Upper lobe of left lung (tissue), 6 donors: ENCODE data around the gene MAPK8IP1. TPM values are rescaled to one million over a fixed set of nuclear protein-coding genes. Genes with fewer than 3 reads are reported as not detected.
A peak's percentile ranks its signal among the peaks of the same experiment; 100 is the strongest.

Source experiments
- ATAC-seq, 2 donors: fragments of 200-7000 bp; cut with Tn5 transposase; one replicate each; pipeline ENCODE4 v1.9.1; 2022; ENCODE audit warnings: mild to moderate bottlenecking in 2 of 2, moderate library complexity in 2 of 2; ENCODE audit not compliant: low FRiP score in 2 of 2
- DNase-seq, 2 donors: peaks; one replicate each; pipeline ENCODE4 v3.0.0-alpha.2; 2019 to 2020
- H3K27ac ChIP-seq, 4 donors: fragments of 200-600 bp; sonication (generic); one replicate each; pipeline ENCODE4 v1.5.1; 2016 to 2019
- H3K27me3 ChIP-seq, 4 donors: fragments of 200-600 bp; sonication (generic); one replicate each; pipeline ENCODE4 v1.5.1; 2017 to 2019
- H3K36me3 ChIP-seq, 4 donors: fragments of 200-600 bp; sonication (generic); one replicate each; pipeline ENCODE4 v1.5.1; 2016 to 2019
- H3K4me1 ChIP-seq, 4 donors: fragments of 200-600 bp; sonication (generic); one replicate each; pipeline ENCODE4 v1.5.1; 2018 to 2019
- H3K4me3 ChIP-seq, 4 donors: fragments of 200-600 bp; sonication (generic); one replicate each; pipeline ENCODE4 v1.5.1; 2017 to 2019; ENCODE audit warnings: mild to moderate bottlenecking in 2 of 4, moderate library complexity in 1 of 4
- H3K9me3 ChIP-seq, 4 donors: fragments of 200-600 bp; sonication (generic); one replicate each; pipeline ENCODE4 v1.5.1; 2018 to 2019
- CTCF ChIP-seq, 6 experiments: fragments of 450-650 bp in 4 of 6; fragments of 200-600 bp in 2 of 6; sonication (generic) in 2 of 6; IDR thresholded peaks; one replicate each; pipeline ENCODE4 v1.5.1; 2016 to 2019; ENCODE audit warnings: antibody characterized with exemption in 6 of 6
- EP300 ChIP-seq, 4 donors: sonication (generic); formaldehyde crosslinking; IDR thresholded peaks; one replicate each; pipeline ENCODE4 v1.5.1; 2017; ENCODE audit warnings: antibody characterized with exemption in 4 of 4, control low read depth in 2 of 4
- POLR2A ChIP-seq, 4 donors: fragments of 450-650 bp; IDR thresholded peaks; one replicate each; pipeline ENCODE4 v1.5.1; 2016 to 2017; ENCODE audit warnings: antibody characterized with exemption in 4 of 4, mild to moderate bottlenecking in 2 of 4
- POLR2AphosphoS5 ChIP-seq, 2 donors: sonication (generic); formaldehyde crosslinking; IDR thresholded peaks; one replicate each; pipeline ENCODE4 v1.5.1; 2017; ENCODE audit warnings: antibody characterized with exemption in 2 of 2
- whole genome bisulfite sequencing, 2 donors: methylation state at CpG; one replicate each; pipeline ENCODE4 v1.1.5; 2017 to 2018; 5-methylcytosine and 5-hydroxymethylcytosine counted together
- total RNA-seq, 6 donors: library from RNA; depleted of rRNA in 4 of 6; stranded (reverse); fragments of >200 nt in 4 of 6; gene quantifications; one replicate each; pipeline versions ENCODE4 v1.1.0 to v1.2.1, GENCODE V29; 2016 to 2021
- donor health status: DM: no; HTN: no; CAD: no; lungs with moderate emphysema.
- donor health status: DM: no; HTN: yes; CAD: no; lungs with severe emphysema.

Gene MAPK8IP1
- total RNA-seq, 6 donors from 2014 or later, result 2.1 to 16.0 (median 8.7) TPM

DNA sequence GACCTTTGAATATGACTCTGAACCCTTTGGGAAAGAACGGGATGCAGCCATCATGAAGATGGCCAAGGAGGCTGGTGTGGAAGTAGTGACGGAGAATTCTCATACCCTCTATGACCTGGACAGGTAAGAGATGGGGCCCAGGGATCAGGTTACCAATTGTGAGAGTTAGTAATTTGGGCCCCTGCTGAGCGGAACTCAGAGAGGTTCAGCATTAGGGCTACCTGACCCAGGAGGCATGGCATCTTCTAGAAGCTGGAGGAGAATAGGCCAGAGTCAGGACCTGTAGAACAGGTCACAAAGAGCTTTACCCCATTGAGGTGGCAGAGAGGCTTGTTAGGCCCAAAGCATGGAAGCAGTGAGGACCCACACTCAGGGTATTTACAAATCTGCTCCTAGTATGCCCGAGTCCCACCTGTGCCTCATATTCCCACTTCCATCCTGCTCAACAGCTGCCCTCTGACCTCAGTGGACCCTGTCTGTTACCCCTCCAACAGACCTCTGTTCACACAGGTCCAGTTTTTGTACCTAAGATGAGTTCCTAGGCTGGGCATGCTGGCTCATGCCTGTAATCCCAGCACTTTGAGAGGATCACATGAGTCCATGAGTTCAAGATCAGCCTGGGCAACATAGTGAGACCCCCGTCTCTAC, 26.6 kb upstream of the MAPK8IP1 start:
- peaks cover 46 to 69% (median 52%) of the 10 kb centered on the region in 4 donors for H3K4me1 ChIP-seq
- 69 to 81% methylated on average over 5 of the region's 5 CpGs for WGBS, 2 donors
- no peaks in the 10 kb centered on the region for H3K9me3 ChIP-seq
- ATAC-seq (no peak), DNase-seq (no peak)
- no peak overlapping the region for H3K4me3 ChIP-seq
- H3K27ac ChIP-seq, result peak overlapping the region; percentile 77 to 85 (median 79)
- TF ChIP-seq CTCF (IDR thresholded peaks at IDR 0.05) (no peak), EP300 (IDR thresholded peaks at IDR 0.05) (no peak), POLR2AphosphoS5 (IDR thresholded peaks at IDR 0.05) (no peak), POLR2A (IDR thresholded peaks at IDR 0.05) (no peak)
- H3K27me3 ChIP-seq, result no peaks in the 10 kb centered on the region
- peaks cover 24 to 73% (median 42%) of the 10 kb centered on the region in 4 donors for H3K36me3 ChIP-seq

DNA sequence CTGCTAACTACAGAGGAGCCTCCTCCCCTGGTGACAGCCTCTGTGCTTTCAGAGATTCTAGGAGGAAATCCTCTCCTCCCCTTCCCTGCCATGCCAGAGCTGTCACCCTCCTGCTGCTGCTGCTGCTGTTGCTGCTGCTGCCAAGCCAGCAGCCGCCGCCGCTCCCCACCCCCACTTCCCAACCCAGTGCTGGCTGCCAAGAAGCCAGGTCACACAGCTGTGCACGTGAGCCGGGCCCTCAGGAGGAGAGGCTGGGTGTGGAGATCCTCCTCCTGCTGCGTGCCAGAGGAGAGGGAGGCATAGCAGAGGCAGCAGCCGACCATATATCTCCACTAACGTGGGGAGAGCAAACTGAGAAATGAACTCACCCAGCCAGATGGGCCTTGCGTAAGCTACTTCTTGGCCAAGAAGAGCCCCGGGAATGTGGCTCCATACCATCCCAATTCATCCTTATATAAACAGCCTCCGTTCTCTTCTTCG, 25.8 kb upstream of the MAPK8IP1 start:
- ATAC-seq, result peak; percentile 83 to 92
- WGBS, 2 donors, result 18 to 35% methylated on average over 10 of the region's 12 CpGs
- DNase-seq, result peak; percentile 93 to 95
- peaks cover 33 to 81% (median 49%) of the 10 kb centered on the region in 4 donors for H3K36me3 ChIP-seq
- peak in 2 of 4 donors; percentile 21 to 41 for TF ChIP-seq POLR2A (IDR thresholded peaks at IDR 0.05)
- TF ChIP-seq EP300 (IDR thresholded peaks at IDR 0.05), result peak in 2 of 4 donors; percentile 67 to 95
- TF ChIP-seq POLR2AphosphoS5 (IDR thresholded peaks at IDR 0.05), result peak; percentile 78 to 92
- no peak for TF ChIP-seq CTCF (IDR thresholded peaks at IDR 0.05)
- H3K27me3 ChIP-seq, result no peaks in the 10 kb centered on the region
- H3K4me3 ChIP-seq, result no peak overlapping the region
- H3K4me1 ChIP-seq, result peaks cover 44 to 61% (median 51%) of the 10 kb centered on the region in 4 donors
- peak overlapping the region; percentile 77 to 85 (median 79) for H3K27ac ChIP-seq
- no peaks in the 10 kb centered on the region for H3K9me3 ChIP-seq

- H3K27ac ChIP-seq, result peak overlapping the region; percentile 77 to 85 (median 79)
- H3K36me3 ChIP-seq, result peaks cover 37 to 83% (median 55%) of the 10 kb centered on the region in 4 donors
- TF ChIP-seq POLR2A (IDR thresholded peaks at IDR 0.05) (no peak), POLR2AphosphoS5 (IDR thresholded peaks at IDR 0.05) (no peak), CTCF (IDR thresholded peaks at IDR 0.05) (no peak)
- 85 to 90% methylated on average over 5 of the region's 5 CpGs for WGBS, 2 donors
- H3K9me3 ChIP-seq, result no peaks in the 10 kb centered on the region
- no peak for ATAC-seq
- no peak overlapping the region for H3K4me3 ChIP-seq
- H3K4me1 ChIP-seq, result peaks cover 42 to 55% (median 49%) of the 10 kb centered on the region in 4 donors
- no peak for DNase-seq
- H3K27me3 ChIP-seq, result no peaks in the 10 kb centered on the region
These were observed 25.1 kb upstream of the MAPK8IP1 start for GRCh38 chr11:45860348-45860747.

- DNase-seq (peak in 1 of 2 donors; percentile 62), ATAC-seq (no peak)
- H3K4me1 ChIP-seq, result peaks cover 37 to 49% (median 46%) of the 10 kb centered on the region in 4 donors
- H3K4me3 ChIP-seq, result no peak overlapping the region
- H3K36me3 ChIP-seq, result peaks cover 40 to 84% (median 61%) of the 10 kb centered on the region in 4 donors
- TF ChIP-seq EP300 (IDR thresholded peaks at IDR 0.05) (no peak), CTCF (IDR thresholded peaks at IDR 0.05) (no peak), POLR2A (IDR thresholded peaks at IDR 0.05) (no peak), POLR2AphosphoS5 (IDR thresholded peaks at IDR 0.05) (no peak)
- H3K27me3 ChIP-seq, result no peaks in the 10 kb centered on the region
- 76 to 81% methylated on average over 4 to 10 of the region's 10 CpGs for whole genome bisulfite sequencing, 2 donors
- no peaks in the 10 kb centered on the region for H3K9me3 ChIP-seq
- peak overlapping the region; percentile 77 to 85 (median 79) for H3K27ac ChIP-seq
These were observed 24.5 kb upstream of the MAPK8IP1 start for GRCh38 chr11:45860764-45861510.
